ENCODE measurements around the gene TEKT3.
A peak's percentile ranks its signal among the peaks of the same experiment; 100 is the strongest.

TEKT3 gene

GRCh38 chr17:15271741-15272140 is 69.7 kb downstream of the TEKT3 start:
- Histone ChIP-seq H3K27ac (ENCODE audit: low read depth, low read length) (no peak overlapping the region), H3K9me3 (ENCODE audit: control insufficient read depth in 5 of 5, low read length in 5 of 5) (peaks cover 0 to 3% (median 0%) of the 10 kb centered on the region in 5 donors), H3K27me3 (ENCODE audit: control insufficient read depth in 5 of 5, insufficient read depth in 4 of 5, low read length in 5 of 5) (no peaks in the 10 kb centered on the region), H3K9ac (ENCODE audit: low read length in 5 of 5) (no peak overlapping the region), H3K36me3 (ENCODE audit: control insufficient read depth in 5 of 5, insufficient read depth in 5 of 5, low read length in 5 of 5) (no peaks in the 10 kb centered on the region), H3K4me1 (ENCODE audit: control insufficient read depth in 5 of 5, insufficient read depth in 5 of 5, low read length in 5 of 5) (peaks cover 5 to 42% (median 39%) of the 10 kb centered on the region in 5 donors), H3K4me3 (ENCODE audit: low read depth in 1 of 5, low read length in 5 of 5) (no peak overlapping the region)

- Histone ChIP-seq H3K27ac (ENCODE audit: low read depth, low read length) (peak overlapping the region; percentile 7), H3K27me3 (ENCODE audit: control insufficient read depth in 5 of 5, insufficient read depth in 4 of 5, low read length in 5 of 5) (no peaks in the 10 kb centered on the region), H3K36me3 (ENCODE audit: control insufficient read depth in 5 of 5, insufficient read depth in 5 of 5, low read length in 5 of 5) (no peaks in the 10 kb centered on the region), H3K4me3 (ENCODE audit: low read depth in 1 of 5, low read length in 5 of 5) (peak overlapping the region in 4 of 5 donors; percentile 31 to 62 (median 38)), H3K9ac (ENCODE audit: low read length in 5 of 5) (no peak overlapping the region), H3K4me1 (ENCODE audit: control insufficient read depth in 5 of 5, insufficient read depth in 5 of 5, low read length in 5 of 5) (peaks cover 5 to 45% (median 39%) of the 10 kb centered on the region in 5 donors), H3K9me3 (ENCODE audit: control insufficient read depth in 5 of 5, low read length in 5 of 5) (peaks cover 0 to 3% (median 0%) of the 10 kb centered on the region in 5 donors)
Measured at GRCh38 chr17:15270628-15271381, 70.6 kb downstream of the TEKT3 start.

- Histone ChIP-seq H3K4me1 (ENCODE audit: control insufficient read depth in 5 of 5, insufficient read depth in 5 of 5, low read length in 5 of 5) (peaks cover 7 to 55% (median 49%) of the 10 kb centered on the region in 5 donors), H3K4me3 (ENCODE audit: low read depth in 1 of 5, low read length in 5 of 5) (peak overlapping the region in 1 of 5 donors; percentile 7), H3K9me3 (ENCODE audit: control insufficient read depth in 5 of 5, low read length in 5 of 5) (peaks cover 0 to 3% (median 0%) of the 10 kb centered on the region in 5 donors), H3K27me3 (ENCODE audit: control insufficient read depth in 5 of 5, insufficient read depth in 4 of 5, low read length in 5 of 5) (no peaks in the 10 kb centered on the region), H3K9ac (ENCODE audit: low read length in 5 of 5) (no peak overlapping the region), H3K27ac (ENCODE audit: low read depth, low read length) (no peak overlapping the region), H3K36me3 (ENCODE audit: control insufficient read depth in 5 of 5, insufficient read depth in 5 of 5, low read length in 5 of 5) (no peaks in the 10 kb centered on the region)
Measured at GRCh38 chr17:15269780-15270089, 71.7 kb downstream of the TEKT3 start.

- Histone ChIP-seq H3K4me1 (ENCODE audit: control insufficient read depth in 5 of 5, insufficient read depth in 5 of 5, low read length in 5 of 5) (peaks cover 7 to 60% (median 54%) of the 10 kb centered on the region in 5 donors), H3K36me3 (ENCODE audit: control insufficient read depth in 5 of 5, insufficient read depth in 5 of 5, low read length in 5 of 5) (no peaks in the 10 kb centered on the region), H3K27ac (ENCODE audit: low read depth, low read length) (no peak overlapping the region), H3K4me3 (ENCODE audit: low read depth in 1 of 5, low read length in 5 of 5) (peak overlapping the region in 1 of 5 donors; percentile 7), H3K9me3 (ENCODE audit: control insufficient read depth in 5 of 5, low read length in 5 of 5) (peaks cover 0 to 3% (median 0%) of the 10 kb centered on the region in 5 donors), H3K27me3 (ENCODE audit: control insufficient read depth in 5 of 5, insufficient read depth in 4 of 5, low read length in 5 of 5) (no peaks in the 10 kb centered on the region), H3K9ac (ENCODE audit: low read length in 5 of 5) (peak overlapping the region in 1 of 5 donors; percentile 11)
Measured at GRCh38 chr17:15269087-15269779, 72.2 kb downstream of the TEKT3 start.

GRCh38 chr17:15268461-15268860 is 72.9 kb downstream of the TEKT3 start:
- Histone ChIP-seq H3K9ac (ENCODE audit: low read length in 5 of 5) (peak overlapping the region in 1 of 5 donors; percentile 11), H3K9me3 (ENCODE audit: control insufficient read depth in 5 of 5, low read length in 5 of 5) (no peaks in the 10 kb centered on the region), H3K4me3 (ENCODE audit: low read depth in 1 of 5, low read length in 5 of 5) (no peak overlapping the region), H3K36me3 (ENCODE audit: control insufficient read depth in 5 of 5, insufficient read depth in 5 of 5, low read length in 5 of 5) (no peaks in the 10 kb centered on the region), H3K27me3 (ENCODE audit: control insufficient read depth in 5 of 5, insufficient read depth in 4 of 5, low read length in 5 of 5) (no peaks in the 10 kb centered on the region), H3K27ac (ENCODE audit: low read depth, low read length) (no peak overlapping the region), H3K4me1 (ENCODE audit: control insufficient read depth in 5 of 5, insufficient read depth in 5 of 5, low read length in 5 of 5) (peaks cover 7 to 65% (median 56%) of the 10 kb centered on the region in 5 donors)

- no peaks in the 10 kb centered on the region for H3K36me3 ChIP-seq (ENCODE audit: control insufficient read depth in 5 of 5, insufficient read depth in 5 of 5, low read length in 5 of 5)
- no peaks in the 10 kb centered on the region for H3K9me3 ChIP-seq (ENCODE audit: control insufficient read depth in 5 of 5, low read length in 5 of 5)
- H3K27ac ChIP-seq (ENCODE audit: low read depth, low read length) = no peak overlapping the region
- H3K9ac ChIP-seq (ENCODE audit: low read length in 5 of 5) = no peak overlapping the region
- no peak overlapping the region for H3K4me3 ChIP-seq (ENCODE audit: low read depth in 1 of 5, low read length in 5 of 5)
- H3K27me3 ChIP-seq (ENCODE audit: control insufficient read depth in 5 of 5, insufficient read depth in 4 of 5, low read length in 5 of 5) = no peaks in the 10 kb centered on the region
- H3K4me1 ChIP-seq (ENCODE audit: control insufficient read depth in 5 of 5, insufficient read depth in 5 of 5, low read length in 5 of 5) = peaks cover 7 to 66% (median 52%) of the 10 kb centered on the region in 5 donors
Measured at GRCh38 chr17:15267996-15268395, 73.4 kb downstream of the TEKT3 start.

GRCh38 chr17:15266325-15267125 is 74.9 kb downstream of the TEKT3 start:
- H3K4me1 ChIP-seq (ENCODE audit: control insufficient read depth in 5 of 5, insufficient read depth in 5 of 5, low read length in 5 of 5) = peaks cover 7 to 71% (median 57%) of the 10 kb centered on the region in 5 donors
- no peak overlapping the region for H3K9ac ChIP-seq (ENCODE audit: low read length in 5 of 5)
- H3K9me3 ChIP-seq (ENCODE audit: control insufficient read depth in 5 of 5, low read length in 5 of 5) = no peaks in the 10 kb centered on the region
- H3K27ac ChIP-seq (ENCODE audit: low read depth, low read length) = no peak overlapping the region
- H3K36me3 ChIP-seq (ENCODE audit: control insufficient read depth in 5 of 5, insufficient read depth in 5 of 5, low read length in 5 of 5) = no peaks in the 10 kb centered on the region
- H3K27me3 ChIP-seq (ENCODE audit: control insufficient read depth in 5 of 5, insufficient read depth in 4 of 5, low read length in 5 of 5) = no peaks in the 10 kb centered on the region
- no peak overlapping the region for H3K4me3 ChIP-seq (ENCODE audit: low read depth in 1 of 5, low read length in 5 of 5)

- Histone ChIP-seq H3K9ac (ENCODE audit: low read length in 5 of 5) (peak within 1 kb of the TSS; percentile 29 to 70 (median 60)), H3K27me3 (ENCODE audit: control insufficient read depth in 5 of 5, insufficient read depth in 4 of 5, low read length in 5 of 5) (no peaks in the 10 kb centered on the region), H3K27ac (ENCODE audit: low read depth, low read length) (peak within 1 kb of the TSS; percentile 98), H3K9me3 (ENCODE audit: control insufficient read depth in 5 of 5, low read length in 5 of 5) (no peaks in the 10 kb centered on the region), H3K36me3 (ENCODE audit: control insufficient read depth in 5 of 5, insufficient read depth in 5 of 5, low read length in 5 of 5) (no peaks in the 10 kb centered on the region), H3K4me1 (ENCODE audit: control insufficient read depth in 5 of 5, insufficient read depth in 5 of 5, low read length in 5 of 5) (peaks cover 7 to 73% (median 61%) of the 10 kb centered on the region in 5 donors), H3K4me3 (ENCODE audit: low read depth in 1 of 5, low read length in 5 of 5) (peak within 1 kb of the TSS; percentile 77 to 96 (median 90))
Measured at GRCh38 chr17:15265131-15265530, 76.3 kb downstream of the TEKT3 start, which contains the start of gene PMP22. TSS of gene PMP22 (minus strand) at chr17:15265326. CDS start at chr17:15260727, 4,599 bp downstream.

GRCh38 chr17:15264542-15264941 is 76.9 kb downstream of the TEKT3 start:
- H3K27ac ChIP-seq (ENCODE audit: low read depth, low read length) = peak overlapping the region; percentile 98
- H3K9me3 ChIP-seq (ENCODE audit: control insufficient read depth in 5 of 5, low read length in 5 of 5) = no peaks in the 10 kb centered on the region
- no peaks in the 10 kb centered on the region for H3K36me3 ChIP-seq (ENCODE audit: control insufficient read depth in 5 of 5, insufficient read depth in 5 of 5, low read length in 5 of 5)
- no peaks in the 10 kb centered on the region for H3K27me3 ChIP-seq (ENCODE audit: control insufficient read depth in 5 of 5, insufficient read depth in 4 of 5, low read length in 5 of 5)
- H3K4me1 ChIP-seq (ENCODE audit: control insufficient read depth in 5 of 5, insufficient read depth in 5 of 5, low read length in 5 of 5) = peaks cover 5 to 74% (median 61%) of the 10 kb centered on the region in 5 donors
- peak overlapping the region; percentile 77 to 96 (median 90) for H3K4me3 ChIP-seq (ENCODE audit: low read depth in 1 of 5, low read length in 5 of 5)
- peak overlapping the region; percentile 29 to 70 (median 60) for H3K9ac ChIP-seq (ENCODE audit: low read length in 5 of 5)

Data from subcutaneous abdominal adipose tissue (tissue), 5 donors.